ENCODE results near the gene GOLGA1.
"Not testable (repeated sequence)": the region's sequence is repeated elsewhere in the genome, so short reads cannot be mapped to it uniquely, and the experiment has no call there.

The GOLGA1 gene

GRCh38 chr9:124852121-124852828 is 88.6 kb downstream of the GOLGA1 start:
- H3K9me3 ChIP-seq (ENCODE audit: insufficient read depth, low read length), result no peaks in the 10 kb centered on the region
- no peaks in the 10 kb centered on the region for H3K79me2 ChIP-seq (ENCODE audit: low read length)
- TF ChIP-seq EZH2phosphoT487 (IDR thresholded peaks at IDR 0.05; ENCODE audit: low read depth) (no peak), CTCF (IDR thresholded peaks at IDR 0.05; ENCODE audit: low read depth, low read length) (no peak)
- H4K20me1 ChIP-seq (ENCODE audit: insufficient read depth, low read length), result peaks cover 21% of the 10 kb centered on the region
- H2AFZ ChIP-seq (ENCODE audit: low read depth, low read length), result peak overlapping the region; percentile 74; the same call in 1 of the 2 replicates
- H3K27ac ChIP-seq (ENCODE audit: low read length), result no peak overlapping the region
- peak overlapping the region; percentile 48; the same call in 1 of the 2 replicates for H3K9ac ChIP-seq (ENCODE audit: low read length)
- peaks cover 15% of the 10 kb centered on the region for H3K4me1 ChIP-seq (ENCODE audit: low read length)
- no peaks in the 10 kb centered on the region for H3K27me3 ChIP-seq (ENCODE audit: low read depth, low read length)
- peaks cover 13% of the 10 kb centered on the region for H3K36me3 ChIP-seq (replicated peaks; ENCODE audit: low read depth, low read length)
- H3K4me2 ChIP-seq (ENCODE audit: low read length), result peak overlapping the region; percentile 93
- peak overlapping the region; percentile 74 for H3K4me3 ChIP-seq (ENCODE audit: low read length)

- H3K36me3 ChIP-seq (replicated peaks; ENCODE audit: low read depth, low read length), result no peaks in the 10 kb centered on the region
- no peaks in the 10 kb centered on the region for H3K27me3 ChIP-seq (ENCODE audit: low read depth, low read length)
- no peak overlapping the region for H2AFZ ChIP-seq (ENCODE audit: low read depth, low read length)
- no peak overlapping the region for H3K4me3 ChIP-seq (ENCODE audit: low read length)
- TF ChIP-seq CTCF (IDR thresholded peaks at IDR 0.05; ENCODE audit: low read depth, low read length), result no peak
- no peak for TF ChIP-seq EZH2phosphoT487 (IDR thresholded peaks at IDR 0.05; ENCODE audit: low read depth)
- no peak overlapping the region for H3K9ac ChIP-seq (ENCODE audit: low read length)
- no peaks in the 10 kb centered on the region for H3K79me2 ChIP-seq (ENCODE audit: low read length)
- peaks cover 15% of the 10 kb centered on the region for H3K4me1 ChIP-seq (ENCODE audit: low read length)
- no peaks in the 10 kb centered on the region for H4K20me1 ChIP-seq (ENCODE audit: insufficient read depth, low read length)
- no peaks in the 10 kb centered on the region for H3K9me3 ChIP-seq (ENCODE audit: insufficient read depth, low read length)
- H3K27ac ChIP-seq (ENCODE audit: low read length), result no peak overlapping the region
- H3K4me2 ChIP-seq (ENCODE audit: low read length), result no peak overlapping the region
Observed at GRCh38 chr9:124849801-124850200, 91.1 kb downstream of the GOLGA1 start.

- no peak for TF ChIP-seq CTCF (IDR thresholded peaks at IDR 0.05; ENCODE audit: low read depth, low read length)
- TF ChIP-seq EZH2phosphoT487 (IDR thresholded peaks at IDR 0.05; ENCODE audit: low read depth), result no peak
- Histone ChIP-seq H3K27ac (ENCODE audit: low read length) (no peak overlapping the region), H3K79me2 (ENCODE audit: low read length) (no peaks in the 10 kb centered on the region), H3K27me3 (ENCODE audit: low read depth, low read length) (no peaks in the 10 kb centered on the region), H3K4me3 (ENCODE audit: low read length) (no peak overlapping the region), H4K20me1 (ENCODE audit: insufficient read depth, low read length) (no peaks in the 10 kb centered on the region), H2AFZ (ENCODE audit: low read depth, low read length) (no peak overlapping the region), H3K4me2 (ENCODE audit: low read length) (no peak overlapping the region), H3K9me3 (ENCODE audit: insufficient read depth, low read length) (no peaks in the 10 kb centered on the region), H3K4me1 (ENCODE audit: low read length) (peaks cover 4% of the 10 kb centered on the region; the same call in 1 of the 2 replicates), H3K36me3 (replicated peaks; ENCODE audit: low read depth, low read length) (no peaks in the 10 kb centered on the region), H3K9ac (ENCODE audit: low read length) (no peak overlapping the region)
Observed at GRCh38 chr9:124846969-124847368, 93.9 kb downstream of the GOLGA1 start.

GRCh38 chr9:124846467-124846866 is 94.4 kb downstream of the GOLGA1 start:
- not testable (repeated sequence) for H3K36me3 ChIP-seq (replicated peaks; ENCODE audit: low read depth, low read length); H3K9ac ChIP-seq (ENCODE audit: low read length); H3K4me2 ChIP-seq (ENCODE audit: low read length); H3K27me3 ChIP-seq (ENCODE audit: low read depth, low read length); H3K79me2 ChIP-seq (ENCODE audit: low read length); H3K4me1 ChIP-seq (ENCODE audit: low read length); H3K4me3 ChIP-seq (ENCODE audit: low read length); H3K9me3 ChIP-seq (ENCODE audit: insufficient read depth, low read length); H3K27ac ChIP-seq (ENCODE audit: low read length); H2AFZ ChIP-seq (ENCODE audit: low read depth, low read length); H4K20me1 ChIP-seq (ENCODE audit: insufficient read depth, low read length)
